GM21447 (cell line): ENCODE data around the gene PDPK1.
"Not testable (repeated sequence)": the region's sequence is repeated elsewhere in the genome, so short reads cannot be mapped to it uniquely, and the experiment has no call there.

Experiments
- ATAC-seq: cut with Tn5 transposase; IDR thresholded peaks from one replicate; pipeline ENCODE4 v1.9.1; 2021; ENCODE audit not compliant: unreplicated experiment

PDPK1 gene

DNA sequence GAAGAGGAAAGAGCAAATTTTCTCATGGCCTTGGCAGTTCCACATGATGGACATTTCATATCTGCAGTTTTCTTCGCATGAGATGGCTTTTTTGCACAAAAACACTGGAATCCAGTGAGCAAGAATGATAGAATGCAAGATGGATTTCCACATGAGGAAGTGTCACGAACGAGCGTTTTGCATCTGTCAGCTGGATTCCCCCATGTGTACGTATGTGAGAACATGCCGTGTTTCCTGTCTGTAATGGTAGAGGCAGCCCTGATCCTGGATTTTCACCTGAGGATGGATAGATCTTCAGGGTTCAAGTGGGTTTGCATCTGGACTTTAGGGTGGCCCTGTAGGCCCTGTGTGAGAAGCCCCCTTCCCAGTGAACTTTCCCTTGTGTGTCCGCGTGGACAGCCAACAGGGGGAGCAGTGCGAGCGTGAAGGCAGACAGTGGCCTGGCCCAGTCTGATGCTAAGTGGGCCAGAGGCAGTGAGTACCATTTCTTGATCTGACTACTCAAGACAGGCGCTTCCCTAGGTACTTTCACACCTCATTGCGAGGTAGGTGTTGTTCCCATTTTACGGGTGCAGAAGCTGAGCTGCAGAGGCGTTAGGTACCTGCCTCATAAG, 2.1 kb downstream of the PDPK1 start:
- not testable (repeated sequence) for ATAC-seq

DNA sequence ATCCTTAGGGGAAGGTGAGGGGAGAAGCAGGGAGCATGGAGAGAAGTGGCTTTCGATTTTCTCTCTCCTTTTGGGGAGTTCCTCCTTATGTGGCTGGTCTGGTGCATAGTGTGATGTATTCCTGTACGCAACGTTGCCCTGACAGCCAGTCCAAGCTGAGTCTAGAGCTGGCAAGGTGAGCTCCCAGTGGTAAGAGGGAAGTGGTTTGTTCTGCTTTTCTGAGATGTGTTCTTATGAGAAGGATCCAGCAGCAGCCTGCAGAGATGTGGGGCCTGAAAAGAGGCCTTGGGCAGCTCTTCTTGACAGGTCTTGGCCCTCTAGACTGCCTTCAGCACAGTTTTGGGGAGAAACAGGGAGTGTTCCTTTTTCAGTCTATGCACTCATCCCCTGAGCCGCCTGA, 3.1 kb downstream of the PDPK1 start:
- ATAC-seq, result not testable (repeated sequence)

DNA sequence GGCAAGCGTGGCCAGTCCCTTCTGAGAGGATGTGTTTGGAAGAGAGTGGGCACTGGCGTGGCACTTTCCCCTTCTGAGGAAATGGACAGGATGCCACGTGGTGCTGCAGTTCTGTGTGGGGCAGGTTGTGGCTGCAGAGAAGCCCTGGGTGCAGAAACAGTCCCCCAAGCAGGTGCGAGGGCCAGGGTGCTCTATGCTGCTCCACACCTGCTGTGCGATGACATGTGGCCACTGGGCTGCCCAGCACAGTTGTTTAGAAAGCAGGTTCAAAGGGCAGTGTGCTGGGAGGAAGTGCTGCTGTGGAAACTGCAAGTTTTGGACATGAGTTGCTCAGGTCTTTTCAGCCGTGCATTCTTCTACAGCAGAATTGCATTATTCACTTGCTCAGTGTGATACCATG, 3.6 kb downstream of the PDPK1 start:
- ATAC-seq, result not testable (repeated sequence)

DNA sequence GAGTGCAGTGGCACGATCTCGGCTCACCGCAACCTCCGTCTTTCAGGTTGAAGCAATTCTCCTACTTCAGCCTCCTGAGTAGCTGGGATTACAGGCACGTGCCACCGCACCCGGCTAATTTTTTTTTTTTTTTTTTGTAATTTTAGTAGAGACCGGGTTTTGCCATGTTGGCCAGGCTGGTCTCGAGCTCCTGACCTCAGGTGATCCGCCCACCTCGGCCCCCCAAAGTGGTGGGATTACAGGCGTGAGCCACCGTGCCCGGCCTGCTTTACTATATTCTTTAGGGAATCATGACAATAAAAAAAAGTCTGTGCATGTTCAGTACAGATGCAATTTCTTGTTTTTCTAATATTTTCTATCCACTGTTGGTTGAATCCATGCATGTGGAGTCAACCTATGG, 6.0 kb downstream of the PDPK1 start:
- not testable (repeated sequence) for ATAC-seq

DNA sequence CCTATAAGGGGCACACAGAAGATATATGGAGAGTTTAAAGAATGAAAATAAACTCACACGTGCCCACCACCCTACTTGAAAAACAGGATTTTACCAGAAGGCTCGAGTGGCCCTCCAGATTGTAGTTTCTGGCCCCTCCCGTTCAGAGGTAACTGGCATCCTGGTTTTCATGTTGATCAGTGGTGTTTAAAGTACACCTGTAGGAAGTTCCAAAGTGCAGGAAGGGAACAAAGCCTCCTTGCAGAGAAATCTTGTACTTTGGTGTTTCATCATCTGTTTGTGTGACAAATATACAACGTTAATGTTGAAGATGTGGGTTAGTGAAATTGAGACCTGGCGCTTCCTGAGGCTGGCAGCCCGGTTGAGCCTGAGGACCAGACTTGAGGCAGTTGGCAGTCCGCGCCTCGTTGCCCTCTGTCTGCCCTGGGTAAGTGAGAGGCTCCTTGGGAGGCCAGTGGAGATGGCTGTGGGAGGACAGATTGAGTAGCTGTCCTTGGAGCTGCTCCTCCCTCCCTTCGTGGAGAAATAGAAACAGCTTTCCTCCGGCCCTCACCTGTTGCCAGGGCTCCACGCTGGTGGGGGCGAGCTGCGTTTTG, 12.6 kb downstream of the PDPK1 start:
- not testable (repeated sequence) for ATAC-seq

DNA sequence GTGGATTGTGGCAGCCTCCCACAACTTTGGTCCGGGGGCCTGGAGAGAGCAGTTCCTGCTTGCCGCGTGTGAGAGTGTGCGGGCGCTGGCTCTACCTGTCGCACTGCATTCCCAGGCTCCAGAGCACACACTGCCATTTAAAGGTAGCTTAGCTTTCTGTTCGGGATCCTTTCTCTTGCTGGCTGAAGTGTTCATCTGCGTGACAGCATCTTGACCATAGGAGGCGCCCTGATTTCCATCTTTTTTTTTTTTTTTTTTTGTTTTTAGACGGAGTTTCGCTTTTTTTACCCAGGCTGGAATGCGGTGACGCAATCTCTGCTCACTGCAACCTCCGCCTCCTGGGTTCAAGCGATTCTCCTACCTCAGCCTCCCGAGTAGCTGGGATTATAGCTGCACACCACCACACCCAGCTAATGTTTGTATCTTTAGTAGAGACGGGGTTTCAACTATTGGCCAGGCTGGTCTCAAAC, 13.6 kb downstream of the PDPK1 start:
- not testable (repeated sequence) for ATAC-seq

DNA sequence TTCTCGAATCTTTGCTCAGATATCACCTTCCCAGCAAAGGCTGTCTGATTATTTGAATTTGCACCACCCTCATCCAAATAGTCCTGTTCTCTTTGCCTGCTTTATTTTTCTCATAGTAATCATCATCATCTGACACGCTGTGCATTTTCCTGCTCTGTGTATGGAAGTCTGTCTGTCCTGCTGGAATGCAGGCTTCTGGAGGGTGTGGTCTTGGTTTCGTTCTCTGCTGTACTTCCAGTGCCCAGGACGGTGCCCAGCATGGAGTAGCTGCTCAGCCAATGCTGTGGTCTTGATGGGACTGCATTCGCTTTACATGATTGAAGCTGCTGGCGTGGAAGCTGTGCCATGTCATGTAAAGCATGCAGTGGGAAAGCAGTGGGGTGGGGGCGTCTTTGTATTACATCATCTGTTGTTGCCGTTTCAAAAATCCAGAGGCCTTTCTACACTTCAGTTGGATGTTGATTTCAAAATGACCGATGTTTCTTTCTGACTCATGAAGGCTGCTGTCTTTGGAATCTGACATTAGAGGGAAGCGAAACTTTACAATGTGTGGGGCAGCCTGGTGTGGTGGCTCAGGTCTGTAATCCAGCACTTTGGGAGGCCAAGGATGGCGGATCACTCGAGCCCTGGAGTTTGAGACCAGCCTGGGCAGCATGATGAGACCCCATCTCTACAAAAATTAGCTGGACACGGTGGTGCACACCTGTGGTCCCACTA, 17.0 kb downstream of the PDPK1 start:
- ATAC-seq, result not testable (repeated sequence)

DNA sequence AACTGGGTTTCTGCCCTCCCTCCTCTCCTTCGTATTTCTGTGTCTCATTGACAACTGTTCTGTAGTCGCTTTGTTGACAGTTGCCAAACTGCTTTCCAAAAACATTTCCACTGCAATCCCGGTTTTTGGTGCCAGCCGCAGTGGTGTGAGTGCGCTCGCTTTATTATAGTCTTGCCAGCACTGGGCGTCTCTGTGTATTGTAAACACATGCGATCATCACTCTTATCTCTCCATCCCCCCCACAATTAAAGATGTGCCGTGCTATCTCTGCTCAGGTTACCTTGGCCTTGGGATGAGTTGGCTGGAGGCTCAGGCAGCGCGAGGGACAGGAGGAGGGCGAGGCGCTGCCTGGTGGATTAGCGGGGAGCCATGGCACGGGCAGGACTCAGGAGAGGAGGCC, 19.3 kb downstream of the PDPK1 start:
- ATAC-seq, result not testable (repeated sequence)

DNA sequence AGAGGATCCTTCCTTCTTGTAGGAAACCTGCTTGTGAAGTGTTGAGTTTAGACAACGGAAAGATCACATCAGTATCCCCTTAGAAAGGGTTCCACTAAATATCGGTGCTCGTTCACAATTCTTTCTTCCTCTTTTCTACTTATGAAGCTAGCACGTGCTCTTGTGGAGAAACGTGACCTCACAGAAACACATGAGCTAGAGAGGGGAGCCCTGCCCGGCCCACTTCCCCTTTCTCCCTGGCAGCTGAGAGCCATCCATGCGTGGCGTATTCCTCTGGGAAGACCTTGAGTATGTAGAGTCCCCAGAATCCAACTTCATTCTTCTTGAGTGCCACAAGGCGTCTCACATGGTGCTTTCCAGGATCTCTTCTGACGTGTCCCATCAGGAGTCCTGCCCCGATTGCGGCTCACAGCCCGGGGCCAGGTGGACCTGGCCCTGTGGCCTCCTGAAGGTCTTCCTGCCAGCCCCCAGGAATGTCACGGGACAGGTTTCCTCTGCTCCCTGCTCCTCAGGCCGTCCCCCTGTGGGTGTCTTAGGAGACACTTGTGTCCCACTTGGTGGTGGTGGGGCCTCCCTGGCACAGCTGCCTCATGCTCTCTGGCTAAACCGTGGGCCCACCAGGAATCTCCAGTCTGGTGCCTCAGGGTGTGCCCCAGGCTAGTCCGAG, 22.4 kb downstream of the PDPK1 start:
- peak; percentile 68 for ATAC-seq

DNA sequence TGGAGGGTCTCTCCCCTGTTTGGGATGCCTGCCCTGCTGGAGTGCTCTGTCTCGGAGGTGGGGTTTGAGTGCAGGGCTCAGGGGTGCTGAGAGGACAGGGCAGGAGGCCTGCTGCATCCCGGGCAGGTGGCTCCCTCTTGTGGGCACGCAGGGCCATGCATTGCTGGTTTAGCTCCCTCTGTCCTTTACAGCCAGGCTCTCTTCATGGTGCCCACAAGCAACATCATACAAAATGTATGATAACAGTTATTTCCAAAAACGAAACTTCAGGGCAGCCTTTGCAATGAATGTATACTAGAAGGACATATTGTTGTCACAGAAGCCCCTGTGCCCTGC, 22.9 kb downstream of the PDPK1 start:
- ATAC-seq, result peak; percentile 62

DNA sequence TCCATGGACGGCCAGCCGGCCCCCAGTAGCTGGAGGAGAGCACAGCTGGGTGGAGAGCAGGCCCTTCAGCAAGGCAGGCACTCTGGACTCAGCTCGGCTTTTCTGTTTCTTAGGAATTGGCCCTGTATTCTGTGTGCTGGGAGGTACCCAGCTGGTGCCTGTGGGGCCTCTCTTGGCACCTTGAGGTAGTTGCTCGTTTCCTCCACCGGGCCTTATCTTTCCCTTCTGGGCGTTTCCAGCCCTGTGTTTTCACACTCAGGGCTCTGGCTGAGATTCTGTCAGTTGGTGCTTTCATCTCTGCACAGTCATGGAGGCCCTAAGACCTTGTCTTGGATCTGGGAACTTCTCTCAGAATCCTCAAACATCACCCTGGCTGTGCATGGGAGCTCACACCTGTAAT, 29.7 kb downstream of the PDPK1 start:
- not testable (repeated sequence) for ATAC-seq

DNA sequence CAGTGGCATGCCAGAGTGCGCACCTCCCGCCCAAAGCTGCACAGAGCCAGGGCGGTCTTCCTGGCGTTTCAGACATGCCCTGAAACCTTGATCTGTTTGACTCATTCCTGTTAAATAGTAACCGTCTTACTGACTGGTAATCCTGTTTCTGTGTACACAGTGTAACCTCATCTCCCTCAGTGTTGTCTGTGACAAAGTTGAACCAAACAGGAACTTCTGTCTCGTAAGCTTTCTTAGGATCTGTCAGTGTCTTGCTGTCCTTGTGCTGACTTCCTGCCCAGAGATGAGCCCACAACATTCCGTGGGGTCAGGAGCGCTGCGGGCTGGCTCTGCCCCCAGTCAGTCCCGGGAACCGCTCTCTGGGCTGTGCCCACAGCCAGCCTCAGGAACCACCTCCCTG, 30.8 kb downstream of the PDPK1 start:
- not testable (repeated sequence) for ATAC-seq

DNA sequence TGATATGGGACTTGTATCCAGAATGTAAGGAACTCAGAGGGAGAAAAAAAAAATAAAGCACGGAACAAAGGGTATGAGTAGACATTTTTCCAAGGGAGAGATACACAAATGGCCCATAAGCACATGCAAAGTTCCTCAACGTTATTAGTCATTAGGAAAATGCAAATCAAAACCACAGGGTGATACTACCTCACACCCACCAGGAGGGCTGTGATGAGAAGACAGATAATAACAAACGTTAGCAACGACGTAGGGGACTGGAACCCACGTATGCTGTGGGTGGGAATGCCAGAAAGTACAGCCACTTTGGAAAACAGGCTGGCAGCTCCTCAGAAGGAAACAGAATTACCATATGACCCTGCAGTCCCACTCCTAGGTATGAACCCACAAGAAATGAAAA, 34.9 kb downstream of the PDPK1 start:
- not testable (repeated sequence) for ATAC-seq

DNA sequence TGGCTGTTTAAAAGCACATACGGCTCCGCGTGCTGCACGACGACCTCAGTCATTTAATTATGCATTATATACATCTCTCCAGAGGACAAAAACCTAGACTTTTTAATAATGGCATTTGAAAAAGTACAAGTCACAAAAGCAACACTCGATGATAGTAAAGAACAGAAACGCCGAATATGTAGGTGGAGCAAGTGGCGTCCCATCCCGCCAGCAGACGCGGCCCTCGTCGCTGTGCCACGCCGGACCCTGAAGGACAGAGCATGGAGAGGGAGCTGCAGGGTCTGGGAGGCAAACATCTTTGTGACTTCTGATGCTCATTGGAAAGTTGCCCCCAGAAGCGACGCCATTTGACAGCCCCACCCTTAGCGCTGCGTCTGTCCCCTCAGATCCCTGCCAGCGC, 38.0 kb downstream of the PDPK1 start:
- ATAC-seq, result not testable (repeated sequence)

DNA sequence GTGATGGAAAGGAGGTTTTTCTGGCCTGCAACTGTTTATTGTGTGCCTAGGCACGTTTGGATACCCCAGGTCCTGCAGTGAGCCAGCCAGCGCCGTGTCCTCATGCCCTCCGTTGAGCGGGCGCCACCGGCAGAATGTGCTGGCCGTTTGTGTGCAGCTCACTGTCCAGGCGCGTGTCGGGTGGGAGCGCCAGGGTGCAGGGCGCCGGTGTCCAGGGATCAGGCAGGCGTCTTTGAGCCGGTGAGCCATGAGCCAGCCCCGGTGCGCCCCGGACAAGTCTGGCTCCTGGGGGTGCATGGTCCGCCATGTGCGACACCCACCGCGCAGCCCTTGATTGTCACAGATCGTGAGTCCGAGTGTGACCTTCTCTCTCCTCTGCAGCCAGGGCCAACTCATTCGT, 39.2 kb downstream of the PDPK1 start:
- not testable (repeated sequence) for ATAC-seq

DNA sequence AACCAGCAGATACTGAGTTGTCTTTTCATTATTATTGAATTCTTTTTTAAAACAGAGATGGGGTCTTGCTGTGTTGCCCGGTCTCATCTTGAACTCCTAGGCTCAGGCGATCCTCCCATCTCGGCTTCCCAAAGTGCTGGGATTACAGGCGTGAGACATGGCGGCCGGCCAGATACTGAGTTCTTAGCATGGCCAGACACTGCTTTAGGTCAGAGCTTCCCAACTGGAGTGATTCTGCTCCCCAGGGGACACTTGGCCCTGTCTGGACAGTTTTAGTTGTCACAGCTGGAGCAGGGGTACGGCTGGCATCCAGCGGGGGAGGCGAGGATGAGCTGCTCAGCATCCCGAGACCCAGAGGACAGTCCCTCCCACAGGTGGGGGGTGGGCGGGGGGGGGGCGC, 41.1 kb downstream of the PDPK1 start:
- ATAC-seq, result not testable (repeated sequence)

DNA sequence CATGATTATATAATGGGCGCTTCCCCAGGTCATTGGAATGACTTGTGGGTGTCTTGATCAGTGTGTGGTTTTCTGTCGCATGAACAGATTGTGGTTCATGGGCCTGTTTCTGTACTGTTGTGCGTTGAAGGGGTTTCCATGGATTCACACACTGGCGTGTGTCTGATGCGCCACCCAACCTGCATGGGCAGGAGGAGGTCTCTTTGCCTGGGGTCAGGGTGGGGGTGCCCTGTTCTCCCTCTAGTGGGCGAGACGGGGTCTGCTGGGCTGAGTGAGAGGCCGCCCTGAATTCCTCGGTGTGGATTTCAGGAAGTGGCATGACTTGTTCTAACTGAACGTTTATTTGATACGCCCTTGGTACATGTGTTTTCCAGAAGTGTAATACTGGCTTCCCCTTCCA, 42.3 kb downstream of the PDPK1 start:
- not testable (repeated sequence) for ATAC-seq

DNA sequence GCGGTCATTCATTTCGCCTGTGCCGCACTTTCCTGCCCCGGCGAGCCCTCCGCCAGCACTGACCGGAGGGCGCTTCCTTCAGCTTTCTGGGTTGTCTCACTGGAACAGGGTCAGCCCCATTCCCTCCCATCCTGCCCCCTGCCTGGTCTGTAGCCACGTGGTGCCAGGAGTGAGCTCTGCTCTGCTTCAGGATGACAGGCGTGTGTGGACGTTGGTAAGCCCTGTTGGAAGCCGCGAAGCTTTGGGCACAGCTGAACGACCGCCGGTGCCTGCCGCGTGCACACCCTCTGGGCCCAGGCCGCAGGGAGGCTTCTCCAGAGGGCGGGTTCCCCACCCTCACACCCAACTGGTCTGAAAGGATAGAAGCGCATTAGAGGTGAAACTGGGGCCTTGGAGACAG, 43.0 kb downstream of the PDPK1 start:
- not testable (repeated sequence) for ATAC-seq

DNA sequence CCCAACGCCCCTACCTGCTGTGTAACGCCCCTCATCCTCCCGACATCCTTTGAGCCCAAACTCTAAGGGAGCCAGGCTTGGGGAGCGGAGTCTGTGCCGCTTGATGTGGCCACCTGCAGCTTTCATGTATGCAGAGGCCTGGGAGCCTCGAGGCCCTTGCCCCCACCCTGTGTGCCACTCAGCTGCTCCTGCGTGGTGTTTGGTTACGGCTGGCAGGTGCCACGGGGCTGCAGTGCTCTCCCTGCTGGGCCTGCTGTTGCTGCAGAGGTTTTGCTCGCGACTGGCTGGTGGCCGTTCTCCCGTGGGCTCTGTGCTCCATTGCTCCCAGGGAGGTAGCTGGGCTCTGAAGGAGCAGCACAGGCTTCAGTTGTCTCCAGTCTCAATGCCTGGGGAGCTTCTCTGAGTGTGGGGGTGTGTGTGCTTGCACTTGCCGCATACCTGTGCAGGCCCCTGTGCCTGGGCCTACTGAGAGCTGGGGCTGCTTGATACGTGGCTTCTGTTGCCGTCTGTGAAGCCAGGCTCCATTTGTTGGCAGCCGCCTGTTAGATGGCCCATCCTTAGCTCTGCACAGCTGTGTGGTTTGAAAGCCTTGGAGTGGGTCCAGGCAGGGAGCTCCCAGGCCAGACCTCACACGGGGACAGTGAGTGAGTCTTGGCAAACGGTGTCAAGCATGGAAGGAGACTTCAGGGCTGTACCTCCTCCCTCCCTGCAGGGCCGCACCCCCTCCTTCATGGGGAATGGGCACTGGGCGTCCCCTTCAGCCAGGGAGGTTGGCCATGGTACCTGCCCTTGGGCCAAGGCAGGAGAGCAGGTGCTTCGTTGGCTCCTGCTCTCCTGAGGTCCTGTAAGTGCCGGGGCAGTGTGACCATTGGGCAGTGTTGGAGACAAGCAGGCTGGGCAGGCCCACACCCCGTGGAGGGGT, 47.2 kb downstream of the PDPK1 start:
- ATAC-seq, result no peak

DNA sequence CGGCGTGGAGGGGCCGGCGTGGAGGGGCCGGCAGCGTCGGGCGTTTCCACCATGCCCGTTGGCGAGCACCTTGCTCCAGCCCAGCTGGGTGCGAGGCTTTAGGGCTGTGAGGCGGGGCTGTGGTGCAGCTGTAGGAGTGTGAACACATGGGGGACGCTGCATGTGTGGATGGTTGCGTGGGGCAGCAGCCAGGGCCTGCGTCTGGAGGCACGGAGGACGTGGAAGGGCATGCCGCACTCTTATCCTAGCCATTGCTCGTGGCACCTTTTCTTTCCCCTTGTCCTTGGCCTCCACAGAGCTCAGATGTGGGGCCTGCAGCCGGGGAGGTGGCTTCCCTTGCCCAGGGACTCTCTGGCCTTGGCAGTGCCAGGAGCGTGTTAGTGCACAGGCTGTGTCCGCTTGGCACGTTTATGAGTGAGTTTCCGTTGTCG, 47.8 kb downstream of the PDPK1 start:
- no peak for ATAC-seq

DNA sequence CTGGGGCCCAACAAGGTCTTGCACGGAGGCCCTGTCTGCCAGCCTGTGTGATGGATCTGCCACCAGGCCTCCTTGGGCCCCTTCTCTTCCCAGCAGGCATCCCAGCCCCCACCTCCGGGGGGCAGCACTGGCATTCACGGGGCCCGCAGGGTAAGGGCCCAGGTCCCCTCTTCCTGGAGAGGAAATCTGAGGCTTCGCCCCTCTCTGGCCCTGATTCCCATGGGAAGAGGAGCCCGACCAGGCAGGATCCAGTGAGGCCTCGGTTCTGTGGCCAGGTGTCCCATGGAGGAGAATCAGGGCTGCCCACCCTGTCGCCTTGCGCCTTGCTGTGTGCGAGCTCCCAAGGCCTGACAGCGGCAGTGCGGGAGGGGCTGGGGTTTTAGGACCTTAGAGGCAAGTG, 48.4 kb downstream of the PDPK1 start:
- no peak for ATAC-seq
